GM21381 (cell line): ENCODE results near the gene THYN1.

ENCODE experiments used
- ATAC-seq: cut with Tn5 transposase; IDR thresholded peaks from one replicate; pipeline ENCODE4 v1.9.1; 2021; ENCODE audit warnings: mild to moderate bottlenecking, moderate library complexity; ENCODE audit not compliant: unreplicated experiment

THYN1 gene

DNA sequence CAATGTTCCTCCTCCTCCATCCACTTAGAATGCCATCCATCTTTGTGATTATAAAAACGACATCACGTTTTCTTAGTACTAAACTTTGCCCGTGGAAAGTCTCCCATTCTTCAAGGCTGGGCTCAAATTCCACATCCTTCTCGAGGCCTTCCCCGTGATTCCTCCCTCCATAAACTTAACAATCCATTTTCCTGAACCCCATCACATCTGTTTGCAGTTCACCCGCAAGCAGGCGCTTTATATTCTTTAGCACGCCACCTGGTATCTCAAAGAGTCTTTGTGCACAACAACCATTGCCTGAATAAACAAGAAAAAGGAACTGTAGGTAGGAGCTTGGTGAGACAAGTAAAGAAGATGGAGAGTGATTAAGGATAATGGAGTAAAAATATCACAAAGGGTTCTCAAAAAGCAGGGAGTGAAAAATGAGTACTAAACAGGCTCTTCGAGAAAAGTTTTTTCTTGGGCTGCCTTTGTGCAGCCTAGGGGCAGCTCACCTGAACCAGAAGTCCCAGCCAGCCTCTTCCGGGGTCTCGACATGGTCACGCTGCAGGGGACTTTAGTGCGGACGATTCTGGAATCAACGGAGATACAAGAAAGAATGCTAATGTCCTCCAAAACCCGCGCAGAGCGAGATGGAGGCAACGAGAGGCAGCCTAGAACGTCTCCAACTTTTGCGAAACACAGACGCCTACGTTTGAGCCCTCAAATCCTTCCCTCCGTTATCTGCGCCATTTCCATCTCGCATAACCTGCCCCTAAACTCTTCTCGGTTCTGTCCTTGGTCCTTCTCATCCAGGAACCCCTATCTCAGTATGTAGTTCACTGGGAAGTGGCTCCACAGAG lies 585 bp downstream of the THYN1 start:
- ATAC-seq, result peak; percentile 29

DNA sequence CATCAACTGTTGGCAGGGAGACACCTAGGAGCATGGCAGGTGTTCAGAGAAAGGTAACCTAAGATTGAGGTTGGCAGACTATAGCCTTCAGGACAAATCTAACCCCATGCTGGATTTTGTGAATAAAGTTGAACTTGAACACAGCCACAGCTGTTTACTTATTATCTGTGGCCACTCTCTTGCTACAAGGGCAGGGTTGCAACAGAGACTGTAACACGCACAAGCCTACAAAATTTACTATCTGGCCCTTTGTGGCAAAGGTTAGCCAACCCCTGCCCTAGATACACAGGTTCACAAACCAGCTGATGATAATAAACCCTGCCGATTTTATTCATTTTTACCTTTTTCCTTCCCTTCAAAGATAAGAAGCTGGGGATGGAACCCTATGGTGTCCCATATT lies 2.5 kb downstream of the THYN1 start:
- no peak for ATAC-seq

DNA sequence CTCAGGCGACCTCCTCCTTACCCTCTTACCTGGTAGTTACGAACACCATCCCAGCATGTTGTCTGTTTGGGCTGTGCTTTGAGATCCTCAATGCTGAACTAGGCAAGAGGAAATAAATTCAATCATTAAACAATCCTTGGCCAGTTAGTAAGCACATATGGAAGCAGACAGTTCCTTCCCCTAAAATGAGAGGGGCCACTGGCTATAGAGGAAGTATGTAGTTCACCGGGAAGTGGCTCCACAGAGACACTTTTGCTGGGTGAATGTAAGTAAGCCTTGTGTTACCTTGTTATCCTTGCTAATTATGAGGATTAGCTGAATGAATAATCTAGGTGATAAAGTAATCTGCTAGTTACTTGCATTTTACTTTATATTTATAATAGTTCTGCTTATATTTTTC lies 2.9 kb downstream of the THYN1 start:
- no peak for ATAC-seq

DNA sequence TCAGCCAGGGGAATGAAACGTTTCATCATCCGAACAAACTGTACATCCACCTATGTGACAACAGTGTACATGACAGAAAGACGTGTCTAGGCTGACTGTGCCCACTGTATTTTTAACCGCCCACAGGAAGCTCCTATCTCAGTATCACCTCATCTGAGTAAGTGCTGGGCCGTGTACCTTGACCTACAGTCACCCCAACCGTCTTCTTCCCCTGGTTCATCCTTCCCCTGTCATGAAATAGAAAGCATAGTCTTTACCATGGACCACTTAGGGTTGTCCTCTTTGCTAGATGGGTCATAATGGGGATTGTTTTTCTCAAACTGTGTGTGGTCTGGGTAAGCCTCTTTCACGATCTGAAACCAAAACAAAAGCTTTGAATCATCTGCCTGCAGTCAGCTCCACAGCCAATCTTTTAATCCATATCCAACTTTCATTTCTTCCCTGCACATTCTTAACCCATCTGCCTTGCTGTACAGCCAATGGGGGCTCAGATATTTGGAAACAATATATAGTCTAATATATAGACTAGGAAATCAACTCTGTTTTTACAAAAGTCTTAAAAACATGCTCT lies 4.2 kb downstream of the THYN1 start:
- no peak for ATAC-seq

DNA sequence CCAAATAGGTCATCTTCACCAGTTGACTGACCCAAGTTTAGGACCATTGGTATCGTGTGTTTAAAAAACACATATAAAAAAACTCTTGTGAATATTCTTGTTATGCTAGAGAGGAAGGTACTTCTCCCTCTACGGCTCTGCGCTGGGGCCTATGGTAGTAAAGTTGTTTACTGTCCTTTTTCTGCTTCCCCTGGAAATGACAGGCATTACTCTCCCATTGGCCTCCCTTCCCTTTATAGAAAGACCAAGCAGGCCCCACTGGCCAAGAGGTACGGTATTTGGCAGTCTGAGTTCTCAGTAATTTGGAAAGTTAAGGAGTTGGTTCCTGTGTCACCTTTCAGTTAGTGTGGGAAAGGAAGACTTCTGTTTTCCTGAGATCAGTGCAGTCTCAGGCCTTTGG lies 6.5 kb downstream of the THYN1 start:
- no peak for ATAC-seq

DNA sequence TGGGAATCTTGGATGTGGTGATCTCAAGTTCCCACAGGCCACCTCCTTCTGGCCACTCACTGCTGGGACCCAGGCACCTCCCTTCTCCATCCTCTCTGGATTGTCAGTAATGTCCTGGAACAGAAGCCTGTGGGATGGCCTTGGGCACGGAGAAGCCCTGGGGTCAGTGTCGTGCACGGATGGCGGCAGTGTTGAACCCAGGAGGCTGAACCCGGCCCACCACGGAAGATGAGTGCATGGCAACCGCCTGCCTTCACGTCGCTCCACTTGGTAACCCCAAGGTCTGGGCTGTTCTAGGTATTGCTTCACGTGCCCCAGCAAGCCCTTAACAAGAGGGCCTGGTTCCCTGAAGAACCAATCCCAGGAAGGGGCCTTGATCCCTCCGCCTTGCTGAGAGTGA lies 7.1 kb downstream of the THYN1 start:
- ATAC-seq, result no peak

DNA sequence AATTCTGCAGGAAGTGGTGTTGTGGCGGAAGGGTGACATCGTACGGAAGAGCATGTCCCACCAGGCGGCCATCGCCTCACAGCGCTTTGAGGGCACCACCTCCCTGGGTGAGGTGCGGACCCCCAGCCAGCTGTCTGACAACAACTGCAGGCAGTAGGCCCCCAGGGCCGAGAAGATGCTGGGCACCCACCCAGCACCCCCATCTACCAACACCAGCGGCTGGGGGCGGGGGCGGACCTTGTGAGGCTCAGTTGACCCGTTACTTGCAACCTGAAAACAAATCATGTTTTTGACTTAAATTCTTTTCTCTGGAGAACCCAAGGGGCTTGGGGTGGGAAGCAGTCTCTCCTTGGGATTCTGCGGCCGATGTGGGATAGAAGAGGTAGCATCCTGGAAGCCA lies 7.7 kb downstream of the THYN1 start:
- ATAC-seq, result no peak

DNA sequence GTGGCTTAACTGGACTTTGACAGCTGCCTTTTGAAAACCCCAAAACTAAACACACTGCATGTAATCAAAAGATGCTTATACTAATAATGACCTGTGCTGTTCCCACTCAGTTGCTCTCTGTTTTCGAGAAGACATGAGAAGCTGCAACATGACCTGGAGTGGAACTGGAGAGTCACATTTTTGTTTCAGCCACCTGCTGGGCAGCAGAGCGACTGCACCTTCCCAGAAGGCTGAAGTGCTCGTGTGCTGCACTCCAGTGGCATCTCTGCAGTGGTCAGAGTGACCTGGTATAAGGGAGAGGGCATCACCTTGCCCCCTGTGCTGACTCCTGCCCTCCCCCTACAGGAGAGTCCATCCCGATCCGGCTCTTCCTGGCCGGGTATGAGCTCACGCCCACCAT lies 8.6 kb downstream of the THYN1 start:
- ATAC-seq, result peak; percentile 89

DNA sequence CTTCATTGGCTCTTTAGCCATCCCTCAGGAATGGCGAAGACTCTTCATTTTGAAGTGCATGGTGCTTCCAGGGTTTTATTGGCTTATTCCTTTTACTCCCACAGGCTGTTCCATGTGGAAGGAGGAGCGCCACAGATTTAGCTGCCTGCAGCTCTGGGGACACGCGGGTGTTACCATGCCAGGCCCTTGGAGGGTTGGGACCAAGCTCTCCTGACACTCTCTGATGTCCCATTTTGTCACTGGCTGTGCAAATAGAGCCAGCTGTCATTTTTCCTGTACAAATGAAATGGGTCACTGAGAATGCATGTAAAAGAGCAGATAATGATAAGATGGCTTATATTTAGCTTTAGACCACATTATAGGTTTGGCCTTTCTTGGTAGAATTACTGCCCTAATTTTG lies 9.2 kb downstream of the THYN1 start:
- no peak for ATAC-seq

DNA sequence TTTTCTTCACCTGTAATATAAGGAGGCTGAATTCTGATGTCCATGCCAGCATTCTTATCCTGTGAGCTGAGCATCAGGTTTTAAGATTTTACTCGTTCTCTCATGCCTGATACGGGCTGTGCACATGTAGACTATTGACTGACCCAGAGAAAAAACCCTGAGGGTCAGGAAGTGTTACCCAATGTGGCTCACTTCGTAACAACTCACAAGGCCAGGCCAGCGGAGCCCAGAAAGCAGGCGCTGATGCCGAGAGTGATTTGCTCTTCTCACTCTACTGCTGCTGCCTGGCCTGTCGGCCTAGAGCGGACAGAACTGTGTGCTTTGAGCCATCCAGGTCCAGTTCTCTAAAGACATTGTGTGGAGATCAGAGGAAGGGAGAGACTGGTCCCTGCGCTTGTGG lies 10.8 kb downstream of the THYN1 start:
- no peak for ATAC-seq

DNA sequence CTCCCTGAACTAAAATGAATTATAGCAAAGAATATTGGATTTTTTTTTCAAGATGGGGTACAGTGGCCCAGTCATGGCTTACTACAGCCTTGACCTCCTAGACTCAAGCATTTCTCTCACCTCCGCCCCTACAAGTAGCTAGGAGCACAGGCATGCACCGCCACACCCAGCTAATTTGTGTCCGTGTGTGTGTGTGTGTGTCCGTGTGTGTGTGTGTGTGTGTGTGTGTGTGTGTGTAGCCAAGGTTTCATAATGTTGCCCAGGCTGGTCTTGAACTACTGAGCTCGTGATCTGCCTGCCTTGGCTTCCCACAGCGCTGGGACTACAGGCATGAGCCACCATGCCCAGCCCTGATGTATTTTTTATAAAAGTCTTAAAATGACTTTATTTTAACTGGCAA lies 12.6 kb downstream of the THYN1 start:
- no peak for ATAC-seq

DNA sequence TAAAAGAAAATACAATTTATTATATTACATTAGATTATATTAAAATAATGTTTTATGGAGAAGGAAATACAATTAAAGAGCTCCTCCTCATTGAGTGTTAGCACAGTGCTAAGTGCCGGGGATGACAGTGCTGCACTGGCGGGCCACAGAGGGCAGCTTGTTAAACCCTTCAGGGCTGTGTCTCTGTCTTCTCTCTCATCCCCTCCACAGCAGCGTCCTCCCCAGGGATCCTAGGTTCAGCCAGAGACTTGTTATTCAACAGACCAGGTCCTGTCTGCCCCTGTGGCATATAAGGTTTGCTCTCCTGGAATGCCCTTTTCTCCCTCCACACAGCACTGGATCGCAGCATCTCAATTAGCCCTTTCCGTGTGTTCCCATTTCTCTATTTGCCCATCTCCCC lies 14.2 kb downstream of the THYN1 start:
- ATAC-seq, result no peak

DNA sequence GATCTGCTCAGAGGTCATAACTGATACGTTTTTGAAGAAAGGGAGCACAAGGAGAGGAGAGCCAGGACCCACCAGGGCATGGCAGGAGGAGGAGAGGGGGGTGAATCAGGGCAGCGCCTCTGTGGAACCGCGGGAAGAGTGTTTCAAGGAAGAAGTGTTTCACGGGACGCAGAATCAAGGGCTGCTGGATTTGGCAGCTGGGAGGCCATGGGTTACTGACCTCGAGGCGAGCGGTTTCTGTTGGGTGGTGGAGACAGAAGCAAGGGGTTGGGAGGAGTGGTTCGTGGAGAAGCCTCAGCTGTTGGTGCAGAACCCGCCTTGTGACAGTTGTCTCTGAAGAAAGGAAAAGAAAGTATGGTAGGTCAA lies 15.6 kb downstream of the THYN1 start:
- ATAC-seq, result no peak

DNA sequence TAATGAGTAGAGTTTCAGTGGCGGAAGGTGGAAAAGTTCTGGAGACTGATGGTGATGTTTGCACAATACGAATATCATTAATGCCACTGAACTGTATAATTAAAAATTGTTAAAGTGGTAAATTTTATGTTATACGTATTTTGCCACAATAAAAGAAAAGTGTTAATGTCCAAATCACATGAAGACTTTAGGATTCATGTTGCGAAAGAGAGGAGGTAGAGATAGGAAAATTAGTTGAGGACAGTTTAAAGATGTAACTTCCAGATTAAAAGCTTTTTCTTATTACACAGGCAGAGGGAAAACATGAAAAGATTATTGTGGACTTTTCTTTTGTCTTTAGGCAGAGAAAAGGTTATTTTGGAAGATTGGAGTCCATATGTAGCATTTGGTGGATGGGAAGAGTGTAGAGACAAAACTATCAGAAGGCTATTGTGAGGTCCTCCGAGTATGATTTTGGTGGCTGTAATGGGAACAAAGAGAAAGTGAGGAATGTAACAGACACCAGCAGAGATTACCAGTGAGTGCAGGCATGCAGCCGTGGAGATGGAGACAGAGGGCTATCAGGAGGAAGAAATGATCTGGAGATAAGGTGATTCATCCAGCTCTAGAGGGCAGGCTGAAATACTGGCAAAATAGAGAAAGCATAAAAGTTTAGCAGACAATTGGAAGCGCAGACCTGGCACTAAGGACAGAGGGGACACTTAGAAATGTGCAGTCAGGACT lies 16.2 kb downstream of the THYN1 start:
- ATAC-seq, result no peak

DNA sequence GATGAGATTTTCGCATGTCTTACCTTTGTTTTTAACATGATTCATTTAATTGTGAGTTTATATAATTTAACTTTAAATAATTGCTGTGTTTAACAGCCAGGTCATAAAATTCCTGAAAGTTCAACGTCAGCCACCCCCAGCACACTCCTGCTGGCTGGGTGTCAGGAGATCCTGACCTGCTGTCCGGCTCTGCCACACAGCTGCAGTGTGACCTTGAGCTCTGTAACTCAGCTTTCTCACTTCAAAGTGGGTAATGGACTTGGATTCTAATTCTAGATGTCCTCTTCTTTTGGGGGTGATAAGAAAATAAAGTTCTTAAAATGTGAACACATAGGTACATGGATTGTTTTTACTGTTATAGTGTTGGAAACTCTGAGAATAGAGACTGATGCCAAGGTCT lies 17.8 kb downstream of the THYN1 start:
- ATAC-seq, result no peak

DNA sequence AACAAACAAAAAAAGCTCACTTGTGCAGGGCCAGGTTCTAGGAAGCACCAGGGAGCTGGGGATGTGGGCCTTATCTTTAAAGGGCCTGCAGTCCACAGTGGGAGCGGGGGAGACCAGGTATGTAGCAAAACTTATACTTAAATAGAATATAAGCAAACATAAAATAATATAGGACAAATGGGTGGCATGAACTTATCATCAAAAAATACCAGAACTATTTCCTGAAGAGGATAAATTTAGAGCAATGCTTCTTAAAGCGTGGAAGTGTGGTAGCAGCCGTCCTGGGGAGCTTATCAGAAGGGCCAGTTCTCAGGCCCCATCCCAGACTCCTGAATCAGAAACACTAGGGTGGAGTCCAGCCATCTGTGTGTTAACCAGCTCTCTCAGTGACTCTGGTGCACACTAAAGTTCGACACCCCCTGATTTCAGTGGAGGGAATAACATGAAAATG lies 19.4 kb downstream of the THYN1 start:
- ATAC-seq, result no peak

DNA sequence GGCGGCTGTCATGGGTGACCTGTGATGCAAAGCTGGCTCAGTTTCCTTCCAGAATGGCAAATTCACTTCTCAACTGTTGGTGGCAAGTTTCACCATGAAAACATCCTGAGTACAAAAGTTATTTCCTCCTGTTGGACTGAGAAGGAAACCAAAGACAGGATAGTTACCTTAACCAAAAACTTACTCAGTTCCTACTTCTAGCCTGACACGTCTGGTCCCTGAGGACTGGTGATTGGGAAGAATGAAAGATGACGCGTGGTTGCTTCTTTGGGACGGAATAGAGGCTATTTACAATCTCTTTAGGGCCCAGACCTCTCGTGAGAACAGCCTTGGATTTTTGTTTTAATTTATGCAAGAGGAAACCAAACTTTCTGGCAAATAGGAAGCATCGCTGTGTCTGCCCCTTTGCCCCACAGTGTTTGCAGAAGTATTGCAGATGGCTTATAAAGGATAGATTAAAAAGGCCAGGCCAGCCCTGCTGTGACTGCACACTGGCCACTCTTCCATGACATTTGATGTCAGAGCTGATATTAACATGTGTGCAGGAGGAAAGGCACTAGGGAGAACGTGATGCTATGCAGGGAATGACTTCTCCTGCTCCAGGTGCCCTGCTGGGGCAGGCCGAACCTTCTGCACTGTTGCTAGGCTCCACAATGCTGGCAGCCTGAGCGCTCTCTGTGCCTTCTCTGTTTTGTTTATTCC lies 21.0 kb downstream of the THYN1 start:
- ATAC-seq, result no peak

DNA sequence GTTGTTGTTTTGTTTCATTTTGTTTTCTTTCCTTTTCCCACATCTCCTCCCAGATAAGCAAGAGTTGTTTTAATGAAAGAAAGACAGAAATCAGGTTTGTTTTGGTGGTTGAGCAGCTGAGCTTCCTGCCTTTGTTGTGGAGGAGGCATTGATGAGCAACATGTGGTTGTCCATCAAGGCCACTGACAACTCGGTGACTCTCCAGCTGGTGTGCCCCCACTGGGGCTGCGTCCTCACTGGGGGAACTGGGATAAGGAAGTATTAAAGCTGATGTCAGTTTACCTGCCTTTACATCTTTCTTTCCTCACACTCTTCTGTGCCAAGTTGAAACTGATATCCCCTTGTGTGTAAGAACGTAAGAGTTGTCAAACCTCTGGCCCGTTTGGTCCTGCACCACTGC lies 22.8 kb downstream of the THYN1 start:
- ATAC-seq, result no peak

DNA sequence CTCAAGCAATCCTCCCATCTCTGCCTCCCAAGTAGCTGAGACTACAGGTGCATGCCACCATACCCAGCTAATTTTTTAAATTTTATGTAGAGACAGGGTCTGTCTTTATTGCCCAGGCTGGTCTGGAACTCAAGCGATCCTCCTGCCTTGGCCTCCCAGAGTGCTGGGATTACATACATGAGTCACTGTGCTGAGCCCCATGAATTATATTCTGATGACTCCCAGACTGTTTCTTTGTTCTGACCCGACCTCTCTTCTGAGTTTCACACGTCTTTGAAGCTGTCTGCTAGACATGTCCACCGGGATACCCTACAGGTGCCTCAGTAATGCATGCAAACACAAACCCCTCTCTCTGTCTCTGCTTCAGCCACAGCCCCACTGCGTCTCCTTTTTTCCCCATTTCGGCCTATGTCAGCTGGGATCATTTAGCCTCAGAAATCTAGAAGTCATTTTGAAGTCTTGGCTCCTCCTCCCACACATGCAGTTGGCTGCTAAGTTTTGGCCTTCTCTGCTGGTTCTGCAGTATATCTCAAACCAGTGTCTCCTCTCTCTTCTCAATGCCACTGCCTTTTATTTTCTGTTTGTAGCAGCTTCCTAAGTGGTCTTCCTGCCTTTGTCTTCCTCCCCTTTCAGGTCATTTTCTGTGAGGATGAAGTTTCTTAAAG lies 23.9 kb downstream of the THYN1 start:
- ATAC-seq, result no peak

DNA sequence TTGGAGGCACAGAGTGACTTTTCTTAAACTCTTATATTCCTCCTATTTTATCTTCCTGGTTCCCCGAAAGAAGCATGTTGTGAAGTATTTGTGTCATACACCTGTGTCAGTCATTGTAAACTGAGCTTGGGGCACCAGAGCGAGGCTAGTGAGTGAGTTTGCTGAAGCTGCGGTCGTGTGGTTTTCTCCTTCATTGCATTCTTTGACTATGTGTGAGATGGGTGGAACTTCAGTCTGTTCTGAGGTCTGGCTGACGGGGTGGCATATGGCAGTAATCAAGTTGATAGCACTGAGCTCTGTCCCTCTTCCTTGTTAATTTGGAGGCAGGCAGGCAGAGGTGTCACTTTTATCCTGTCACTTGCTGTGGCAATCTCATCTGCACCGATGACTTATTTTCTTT lies 24.5 kb downstream of the THYN1 start:
- ATAC-seq, result peak; percentile 55

DNA sequence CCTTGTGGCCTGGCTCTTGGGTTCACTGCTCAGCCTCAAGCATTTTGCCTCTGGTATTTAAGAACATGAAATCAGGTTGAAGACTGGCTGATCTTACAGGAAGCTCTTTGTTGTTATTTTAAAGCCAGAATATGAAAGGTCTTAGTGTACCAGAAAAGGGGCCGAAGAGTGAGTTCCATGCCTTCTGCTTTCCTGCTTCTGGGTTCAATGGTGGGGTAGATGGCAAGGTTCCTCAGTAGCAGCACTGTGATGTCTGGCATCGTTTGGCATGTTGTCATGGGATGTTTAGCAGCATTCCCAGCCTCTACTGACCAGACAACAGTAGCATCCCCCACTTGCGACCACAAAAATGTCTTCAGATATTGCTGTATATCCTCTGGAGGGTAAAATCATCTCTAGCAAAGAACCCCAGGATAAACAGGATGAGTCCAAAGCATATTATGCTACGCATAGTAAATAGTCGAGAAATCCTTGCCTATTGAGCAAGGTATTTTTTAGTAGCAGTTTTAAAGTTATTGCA lies 26.3 kb downstream of the THYN1 start:
- no peak for ATAC-seq
